H1 (cell line): ENCODE data around the gene MAN1C1. TPM values are rescaled to one million over a fixed set of nuclear protein-coding genes. Genes with fewer than 3 reads are reported as not detected.

Source experiments
- CTCF ChIA-PET: fragments of 300-600 bp; sonication (Branson Sonifier 250); formaldehyde crosslinking; loops from one replicate; lab custom pipeline; 2021; ENCODE audit not compliant: partially characterized antibody; lab: Charles Lee
- POLR2A ChIA-PET: fragments of 300-600 bp; sonication (Branson Sonifier 250); formaldehyde crosslinking; loops from one replicate; lab custom pipeline; 2021; ENCODE audit warnings: inconsistent platforms; ENCODE audit not compliant: partially characterized antibody; lab: Charles Lee
- DNase-seq, 2 experiments: peaks; one replicate each; pipeline versions ENCODE4 v3.0.0 to v3.0.0-alpha.2; 2010 to 2022; ENCODE audit warnings: low spot score in 2 of 2, low read depth in 1 of 2, mixed read lengths in 1 of 2
- FAIRE-seq: peaks from 2 replicates; lab custom pipeline; 2011; peaks lifted over from hg19 to GRCh38; lab: Jason Lieb, UNC
- H2AFZ ChIP-seq: 2 replicates; pipeline ENCODE4 v1.8.1; 2012; ENCODE audit warnings: low read length, inconsistent platforms
- H2AK5ac ChIP-seq: 2 replicates; pipeline ENCODE4 v1.6.1; 2013; ENCODE audit warnings: low read depth, low read length
- H2BK120ac ChIP-seq: replicated peaks from 2 replicates; pipeline ENCODE3; 2013; ENCODE audit warnings: low read depth, low read length, inconsistent platforms
- H2BK12ac ChIP-seq: 2 replicates; pipeline ENCODE4 v1.6.1; 2013; ENCODE audit warnings: low read depth, low read length
- H2BK15ac ChIP-seq: 2 replicates; pipeline ENCODE4 v1.6.1; 2013; ENCODE audit warnings: low read length
- H2BK20ac ChIP-seq: 2 replicates; pipeline ENCODE4 v1.6.1; 2013; ENCODE audit warnings: low read length
- H2BK5ac ChIP-seq: 2 replicates; pipeline ENCODE4 v1.6.1; 2013; ENCODE audit warnings: low read depth, low read length
- H3K14ac ChIP-seq: 2 replicates; pipeline ENCODE4 v1.6.1; 2013; ENCODE audit warnings: inconsistent platforms; ENCODE audit not compliant: insufficient read length
- H3K18ac ChIP-seq: 2 replicates; pipeline ENCODE4 v1.6.1; 2013; ENCODE audit warnings: low read length; ENCODE audit errors: extremely low read depth
- H3K23ac ChIP-seq: 2 replicates; pipeline ENCODE4 v1.6.1; 2013; ENCODE audit warnings: inconsistent platforms; ENCODE audit not compliant: insufficient read length
- H3K23me2 ChIP-seq: 2 replicates; pipeline ENCODE4 v1.6.1; 2013; ENCODE audit warnings: low read depth, low read length
- H3K27ac ChIP-seq: 2 replicates; pipeline ENCODE4 v1.6.1; 2011; ENCODE audit warnings: low read depth, low read length, inconsistent platforms
- H3K27me3 ChIP-seq, 4 experiments: replicated peaks in 1 of 4; 1 replicate in 1 of 4; 2 replicates in 3 of 4; pipeline versions ENCODE4 v1.6.1 to v1.8.1; 2011 to 2013; ENCODE audit warnings: low read length in 3 of 4, mild to moderate bottlenecking in 3 of 4, inconsistent platforms in 2 of 4, mixed read lengths in 2 of 4, moderate library complexity in 1 of 4; ENCODE audit not compliant: control insufficient read depth in 3 of 4, insufficient read depth in 3 of 4; ENCODE audit errors: extremely low read depth in 1 of 4
- H3K36me3 ChIP-seq, 4 experiments: 2 replicates each; pipeline versions ENCODE4 v1.6.1 to v1.8.1; 2011 to 2013; ENCODE audit warnings: mild to moderate bottlenecking in 4 of 4, low read length in 3 of 4, moderate library complexity in 2 of 4, control low read depth in 1 of 4, inconsistent platforms in 1 of 4; ENCODE audit not compliant: insufficient read depth in 4 of 4, control insufficient read depth in 2 of 4
- H3K4ac ChIP-seq: replicated peaks from 2 replicates; pipeline ENCODE3; 2013; ENCODE audit warnings: low read length, low read depth, mixed read lengths, inconsistent platforms; ENCODE audit not compliant: insufficient read length
- H3K4me1 ChIP-seq, 4 experiments: replicated peaks in 1 of 4; 1 replicate in 1 of 4; 2 replicates in 3 of 4; pipeline versions ENCODE4 v1.6.1 to v1.8.1; 2011 to 2013; ENCODE audit warnings: low read length in 3 of 4, inconsistent platforms in 2 of 4, mixed read lengths in 1 of 4; ENCODE audit not compliant: insufficient read depth in 4 of 4, control insufficient read depth in 3 of 4
- H3K4me2 ChIP-seq, 2 experiments: 2 replicates each; pipeline versions ENCODE4 v1.6.1 to v1.8.1; 2011 to 2013; ENCODE audit warnings: low read depth in 2 of 2, low read length in 2 of 2, control low read depth in 1 of 2, inconsistent platforms in 1 of 2, mild to moderate bottlenecking in 1 of 2; ENCODE audit not compliant: insufficient read depth in 1 of 2
- H3K4me3 ChIP-seq, 4 experiments: fragments of 200-600, 300-600 bp in 1 of 4; sonication (generic), shearing (Covaris generic), sonication (Bioruptor Twin) in 1 of 4; 2 replicates each; pipeline versions ENCODE4 v1.5.1 to v1.8.1; 2011 to 2016; ENCODE audit warnings: low read length in 4 of 4, low read depth in 3 of 4, control low read depth in 2 of 4, inconsistent platforms in 2 of 4, mild to moderate bottlenecking in 2 of 4, mixed read lengths in 1 of 4, moderate library complexity in 1 of 4; ENCODE audit not compliant: insufficient read depth in 2 of 4; ENCODE audit errors: extremely low read depth in 1 of 4
- H3K56ac ChIP-seq: replicated peaks from 2 replicates; pipeline ENCODE3; 2013; ENCODE audit warnings: low read depth, mild to moderate bottlenecking, mixed read lengths, low read length, inconsistent platforms; ENCODE audit not compliant: insufficient read length
- H3K79me1 ChIP-seq: 2 replicates; pipeline ENCODE4 v1.6.1; 2013; ENCODE audit warnings: low read depth, low read length, control low read depth
- H3K79me2 ChIP-seq, 2 experiments: 2 replicates each; pipeline versions ENCODE4 v1.6.1 to v1.8.1; 2012 to 2013; ENCODE audit warnings: low read length in 2 of 2, mild to moderate bottlenecking in 2 of 2, inconsistent platforms in 1 of 2; ENCODE audit not compliant: insufficient read depth in 2 of 2, control insufficient read depth in 1 of 2
- H3K9ac ChIP-seq, 4 experiments: replicated peaks in 1 of 4; 1 replicate in 1 of 4; 2 replicates in 3 of 4; pipeline versions ENCODE4 v1.6.1 to v1.8.1; 2011 to 2013; ENCODE audit warnings: low read depth in 3 of 4, low read length in 3 of 4, control low read depth in 2 of 4, mild to moderate bottlenecking in 2 of 4, moderate library complexity in 2 of 4, inconsistent platforms in 1 of 4; ENCODE audit errors: extremely low read depth in 1 of 4
- H3K9me3 ChIP-seq, 2 experiments: 2 replicates each; pipeline versions ENCODE4 v1.6.1 to v1.8.1; 2012 to 2013; ENCODE audit warnings: mild to moderate bottlenecking in 2 of 2, moderate library complexity in 2 of 2, control low read depth in 1 of 2, inconsistent platforms in 1 of 2, low read depth in 1 of 2, low read length in 1 of 2, mixed read lengths in 1 of 2; ENCODE audit not compliant: insufficient read depth in 2 of 2
- H4K20me1 ChIP-seq, 2 experiments: replicated peaks in 1 of 2; 2 replicates each; pipeline versions ENCODE3 to v1.8.1; 2011 to 2013; ENCODE audit warnings: inconsistent platforms in 2 of 2, low read length in 2 of 2, mild to moderate bottlenecking in 1 of 2; ENCODE audit not compliant: insufficient read depth in 2 of 2, control insufficient read depth in 1 of 2
- H4K5ac ChIP-seq: 2 replicates; pipeline ENCODE4 v1.6.1; 2013; ENCODE audit warnings: low read length, low read depth, mixed read lengths, inconsistent platforms; ENCODE audit not compliant: insufficient read length
- H4K8ac ChIP-seq: 2 replicates; pipeline ENCODE4 v1.8.0; 2013; ENCODE audit warnings: mild to moderate bottlenecking, moderate library complexity, low read length, inconsistent platforms; ENCODE audit not compliant: insufficient read depth; ENCODE audit errors: extremely low read depth
- H4K91ac ChIP-seq: replicated peaks from 2 replicates; pipeline ENCODE3; 2013; ENCODE audit warnings: low read length, mixed read lengths, inconsistent platforms; ENCODE audit not compliant: insufficient read length
- WGBS, 2 experiments: shearing (Covaris generic) in 1 of 2; methylation state at CpG; one replicate each; pipeline versions ENCODE4 v1.1.6 to v1.1.7; 2013 to 2015; ENCODE audit warnings: low lambda C conversion rate in 2 of 2, mixed read lengths in 2 of 2, inconsistent platforms in 1 of 2, low coverage in 1 of 2, missing lambda C conversion rate in 1 of 2; ENCODE audit not compliant: insufficient replicate concordance in 2 of 2, insufficient coverage in 1 of 2, insufficient read length in 1 of 2; ENCODE audit errors: extremely low coverage in 1 of 2, missing lambda C conversion rate in 1 of 2; 5-methylcytosine and 5-hydroxymethylcytosine counted together
- polyA plus RNA-seq, 7 experiments: library from polyadenylated mRNA; depleted of rRNA in 3 of 7; stranded (reverse) in 5 of 7; unstranded in 2 of 7; fragments of >200 nt in 5 of 7; fragments of 200-250 nt in 2 of 7; gene quantifications; 1 replicate in 5 of 7; 2 replicates in 1 of 7; 4 replicates in 1 of 7; pipeline versions ENCODE4 v1.2.1 to v1.2.3, GENCODE V29; 2011 to 2013; ENCODE audit warnings: missing spikeins in 2 of 7, mixed read lengths in 2 of 7
- total RNA-seq: library from RNA; stranded (reverse); fragmentation: NEBNext Ultra II Directional; extraction: Animal tissue kit (Norgen Biotek cat#: 25700); gene quantifications from 2 replicates; pipeline ENCODE4 v1.2.1, GENCODE V29; 2021

Gene MAN1C1
- total and polyA plus RNA-seq, 2 of the 8 experiments (the other 6 are each of a cell fraction or from before 2014, with no cell fraction given), result 7.8 to 15.2 TPM

DNA sequence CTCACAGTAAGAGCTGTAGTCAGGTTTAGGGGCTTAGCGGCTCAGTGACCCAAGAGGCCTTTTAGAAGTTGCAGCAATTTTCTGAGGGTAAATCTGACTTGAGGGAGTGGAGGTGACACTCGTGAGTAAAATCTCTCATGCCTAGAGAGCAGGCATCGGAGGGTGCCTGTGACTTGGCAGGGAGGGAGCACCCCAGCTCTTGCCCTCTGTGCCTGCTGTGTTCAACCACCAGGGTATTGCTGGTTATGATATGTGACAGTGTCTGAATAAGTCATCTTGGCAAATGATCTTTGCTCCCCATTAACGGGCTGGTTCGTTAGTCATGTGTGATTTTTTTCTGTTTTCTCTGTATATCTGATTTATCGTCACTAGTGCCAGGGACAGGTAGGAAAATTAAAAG is 5.9 kb downstream of the MAN1C1 start:
- no peak for FAIRE-seq
- 90% methylated on average over 6 of the region's 6 CpGs; no CpG with 5 or more reads in 1 of the 2 experiments for whole genome bisulfite sequencing, 2 experiments

More for the DNA sequence above, 5.9 kb downstream of the MAN1C1 start:
- H3K23ac ChIP-seq, result no peak overlapping the region
- H3K9me3 ChIP-seq, result no peaks in the 10 kb centered on the region
- H2BK12ac ChIP-seq, result no peak overlapping the region
- no peak overlapping the region for H2AFZ ChIP-seq
- H3K4me3 ChIP-seq, result no peak overlapping the region
- no peak overlapping the region for H4K5ac ChIP-seq
- no peak overlapping the region for H2BK15ac ChIP-seq
- ChIA-PET CTCF (interaction anchor here (0.6 to 7.1 kb wide), 12 partner anchors 9 to 187 kb away, joined by 3 to 53 read pairs (median 4); no protein-coding TSS in a partner anchor), POLR2A (no interaction called here)
- DNase-seq, result no peak
- H3K27me3 ChIP-seq, result peaks cover 8 to 16% (median 14%) of the 10 kb centered on the region in 4 experiments
- H2BK120ac ChIP-seq, result no peak overlapping the region
- no peak overlapping the region for H3K4ac ChIP-seq
- H3K9ac ChIP-seq, result no peak overlapping the region
- no peak overlapping the region for H3K4me2 ChIP-seq
- H3K4me1 ChIP-seq, result peaks cover 0 to 20% (median 4%) of the 10 kb centered on the region in 4 experiments; a peak in 6 of 7 replicates
- H4K91ac ChIP-seq, result no peak overlapping the region
- no peak overlapping the region for H3K56ac ChIP-seq
- peaks cover 5% of the 10 kb centered on the region; the same call in 1 of the 2 replicates for H3K23me2 ChIP-seq
- no peak overlapping the region for H3K27ac ChIP-seq
- H3K36me3 ChIP-seq, result no peaks in the 10 kb centered on the region
- H4K20me1 ChIP-seq, result peaks cover 0 to 2% of the 10 kb centered on the region in 2 experiments
- H2BK5ac ChIP-seq, result no peak overlapping the region
- H3K18ac ChIP-seq, result no peak overlapping the region
- H2AK5ac ChIP-seq, result no peak overlapping the region
- H3K79me1 ChIP-seq, result peaks cover 2% of the 10 kb centered on the region; the same call in 1 of the 2 replicates
- H4K8ac ChIP-seq, result no peak overlapping the region
- no peak overlapping the region for H2BK20ac ChIP-seq
- H3K14ac ChIP-seq, result no peak overlapping the region
- no peaks in the 10 kb centered on the region for H3K79me2 ChIP-seq
